H7 (cell line): ENCODE results near the gene GEMIN5. TPM values are rescaled to one million over a fixed set of nuclear protein-coding genes. Genes with fewer than 3 reads are reported as not detected.

Experiments used
- total RNA-seq: library from RNA; depleted of rRNA; stranded (reverse); fragments of >200 nt; shearing (Covaris generic); gene quantifications from 2 replicates; pipeline ENCODE4 v1.2.3, GENCODE V29; 2014; rRNA removed

The GEMIN5 gene
- total RNA-seq, 1 experiment from 2014 or later: 38.4 TPM

Other genes starting within 250 kb of the GEMIN5 start
- gene LARP1, start 182.8 kb downstream of the GEMIN5 start, total RNA-seq: 134 and 136 TPM in 2 replicates
- 2.6 and 9.6 TPM in 2 replicates for gene FAXDC2, start 87.6 kb downstream of the GEMIN5 start, total RNA-seq
- gene CNOT8, start 79.6 kb downstream of the GEMIN5 start, total RNA-seq: 63.3 and 96.3 TPM in 2 replicates
- 19.1 and 45.1 TPM in 2 replicates for gene MRPL22, start 2.9 kb upstream of the GEMIN5 start, total RNA-seq
- gene KIF4B, start 75.5 kb upstream of the GEMIN5 start, total RNA-seq: 0.03 and 0.33 TPM in 2 replicates